Renal cortex interstitium (tissue), 11 donors: ENCODE data around the gene MAN2B2. TPM values are rescaled to one million over a fixed set of nuclear protein-coding genes. Genes with fewer than 3 reads are reported as not detected.
"Not testable (repeated sequence)": the region's sequence is repeated elsewhere in the genome, so short reads cannot be mapped to it uniquely, and the experiment has no call there.

ENCODE experiments used
- DNase-seq, 11 donors: peaks; one replicate each; pipeline ENCODE4 v3.0.0-alpha.2; 2013; ENCODE audit warnings: low read depth in 9 of 11, low spot score in 4 of 11; ENCODE audit errors: extremely low read depth in 1 of 11
- polyA plus RNA-seq, 3 donors: library from polyadenylated mRNA; unstranded; fragments of 120-200 nt; gene quantifications; one replicate each; pipeline ENCODE4 v1.2.1, GENCODE V29; 2013; ENCODE audit not compliant: insufficient read length in 3 of 3

Gene MAN2B2
- polyA plus RNA-seq, 3 donors: 14.1 to 18.5 (median 17.8) TPM

DNA sequence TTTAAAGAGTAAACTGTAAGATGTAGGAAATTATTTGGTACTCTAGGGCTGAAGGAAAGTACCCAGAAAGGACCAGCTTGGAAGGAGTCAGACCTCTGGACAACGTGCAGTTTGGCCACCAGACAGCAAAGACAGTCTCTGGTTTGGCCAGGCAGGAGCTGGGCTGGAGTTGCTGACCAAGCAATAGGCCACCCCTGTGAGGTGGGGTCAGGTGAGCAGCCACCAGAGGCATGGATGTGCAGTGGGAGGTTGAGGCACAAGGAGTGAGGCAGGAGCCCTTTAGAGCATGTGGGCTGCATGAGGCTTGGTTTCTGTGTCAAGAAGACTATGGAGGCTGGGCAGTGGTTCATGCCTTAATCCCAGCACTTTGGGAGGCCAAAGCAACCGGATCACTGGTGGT, 47.8 kb downstream of the MAN2B2 start:
- DNase-seq: no peak

DNA sequence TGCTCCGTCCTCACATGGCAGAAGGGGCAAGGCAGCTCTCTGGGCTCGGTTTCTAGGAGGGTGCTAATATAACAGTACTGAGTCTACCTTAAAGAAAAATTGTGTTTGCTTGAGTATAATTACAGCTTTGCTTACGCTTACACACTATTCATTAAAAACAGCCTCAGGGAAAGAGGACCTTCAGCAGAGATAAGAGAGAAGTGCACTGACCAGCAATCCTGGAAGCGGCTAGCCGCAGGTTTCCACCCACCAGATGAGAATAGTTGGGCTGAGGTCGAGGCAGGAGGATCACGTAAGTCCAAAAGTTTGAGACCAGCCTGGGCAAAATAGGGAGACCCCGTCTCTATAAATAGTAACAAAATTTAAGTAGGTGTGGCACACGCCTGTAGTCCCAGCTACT, 50.3 kb downstream of the MAN2B2 start:
- no peak for DNase-seq

DNA sequence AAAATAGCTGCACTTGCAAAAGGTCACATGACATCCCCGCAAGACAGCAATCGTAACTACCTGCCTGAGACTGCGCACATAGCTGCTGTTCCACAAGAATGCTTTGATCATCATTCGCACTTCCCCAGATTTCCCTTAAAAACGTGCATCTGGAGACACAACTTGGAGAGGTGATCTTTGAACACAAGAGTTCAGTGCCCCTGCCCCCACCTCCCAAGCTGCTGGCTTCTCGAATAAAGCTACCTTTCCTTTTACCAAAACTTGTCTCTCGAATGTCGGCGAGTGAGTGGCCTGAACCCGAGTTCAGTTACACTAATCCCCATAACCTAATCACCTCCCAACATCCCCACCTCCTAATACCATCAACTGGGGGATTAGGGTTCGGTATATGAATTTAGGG, 51.1 kb downstream of the MAN2B2 start:
- DNase-seq: no peak

DNA sequence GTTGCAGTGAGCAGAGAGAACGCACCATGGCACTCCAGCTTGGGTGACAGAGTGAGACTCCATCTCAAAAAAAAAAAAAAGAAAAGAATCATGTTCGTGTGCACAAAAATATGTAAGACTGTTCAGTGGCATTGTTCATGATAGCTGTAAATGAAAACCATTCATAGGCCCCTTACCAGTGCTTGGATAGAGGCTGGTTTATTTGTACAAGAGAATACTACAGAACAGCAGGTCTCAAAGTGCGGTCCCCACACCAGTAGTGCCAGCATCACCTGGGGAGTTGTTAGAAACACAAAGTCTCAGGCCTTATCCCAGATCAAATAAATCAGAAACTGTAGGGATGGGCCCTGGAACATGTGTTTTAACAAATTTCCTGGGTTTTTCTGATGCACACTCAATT, 52.8 kb downstream of the MAN2B2 start:
- DNase-seq: no peak

DNA sequence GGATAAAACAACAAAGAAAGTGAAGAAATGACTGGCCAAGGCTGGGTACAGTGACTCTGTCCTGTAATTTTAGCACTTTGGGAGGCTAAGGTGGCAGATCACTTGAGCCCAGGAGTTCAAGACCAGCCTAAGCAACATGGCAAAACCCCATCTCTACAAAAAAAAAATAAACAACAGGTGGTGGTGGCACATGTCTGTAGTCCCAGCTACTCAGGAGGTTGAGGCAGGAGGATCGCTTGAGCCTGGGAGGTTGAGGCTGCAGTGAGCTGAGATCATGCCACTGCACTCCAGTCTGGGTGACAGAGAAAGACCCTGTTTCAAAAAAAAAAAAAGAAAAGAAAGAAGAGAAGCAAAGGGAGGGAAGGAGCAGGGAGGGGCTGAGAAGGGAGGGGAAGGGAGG, 53.5 kb downstream of the MAN2B2 start:
- DNase-seq: not testable (repeated sequence)

DNA sequence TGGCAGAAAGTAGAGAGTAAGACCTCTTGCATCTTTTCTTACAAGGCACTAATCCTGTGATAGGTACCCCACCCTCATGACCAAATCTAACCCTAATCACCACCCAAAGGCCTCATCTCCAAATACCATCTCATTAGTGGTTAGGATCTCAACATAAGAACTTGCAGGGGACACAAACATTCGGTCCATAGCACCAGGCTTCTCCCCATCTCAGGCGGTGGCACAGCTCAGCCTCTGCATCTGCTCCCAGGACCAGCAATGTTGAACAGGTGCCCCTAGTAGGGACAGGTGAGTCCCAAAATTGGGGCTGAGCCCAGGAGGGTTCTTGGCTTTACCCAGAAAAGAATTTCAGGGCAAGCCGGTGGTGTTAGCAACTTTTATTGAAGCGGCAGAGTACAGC, 57.1 kb downstream of the MAN2B2 start:
- DNase-seq: no peak

DNA sequence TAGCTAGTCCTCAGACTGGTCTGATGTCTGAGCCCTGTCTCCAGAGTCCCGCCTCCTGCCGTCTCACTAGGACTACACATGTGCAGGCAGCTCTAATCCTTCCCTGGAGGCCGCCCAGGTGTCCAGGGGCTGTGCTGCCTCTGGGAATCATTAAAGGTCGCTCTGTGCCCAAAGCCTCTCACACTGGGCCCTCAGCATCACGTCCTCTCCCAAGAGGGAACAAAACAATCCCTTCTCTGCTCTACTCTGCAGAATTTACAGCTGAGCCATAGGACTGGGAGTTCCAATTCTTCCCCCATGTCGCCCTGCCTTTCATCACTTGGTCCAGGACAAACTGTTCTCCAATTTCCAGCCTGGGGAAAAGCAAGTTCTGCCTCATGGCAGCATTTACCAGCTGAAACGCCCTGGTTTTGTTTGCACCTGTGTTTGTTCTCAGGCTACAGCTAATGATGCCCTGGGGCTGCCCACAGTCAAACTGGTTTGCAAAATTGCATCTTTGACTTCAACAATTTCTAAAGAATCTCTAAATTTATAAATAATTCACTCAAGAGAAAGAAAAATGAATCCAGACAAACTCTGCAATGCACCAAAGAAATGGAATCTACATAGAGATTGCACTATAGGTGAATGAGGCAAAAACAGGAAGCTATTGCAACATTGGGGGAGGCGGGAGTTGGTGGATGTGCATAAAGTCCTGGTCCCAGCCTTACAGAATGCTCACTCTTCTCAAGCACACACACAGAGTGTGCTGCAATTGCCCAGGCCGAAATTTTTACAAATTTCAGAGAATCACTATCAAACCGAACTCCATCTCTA, 58.3 kb downstream of the MAN2B2 start:
- DNase-seq: no peak

DNA sequence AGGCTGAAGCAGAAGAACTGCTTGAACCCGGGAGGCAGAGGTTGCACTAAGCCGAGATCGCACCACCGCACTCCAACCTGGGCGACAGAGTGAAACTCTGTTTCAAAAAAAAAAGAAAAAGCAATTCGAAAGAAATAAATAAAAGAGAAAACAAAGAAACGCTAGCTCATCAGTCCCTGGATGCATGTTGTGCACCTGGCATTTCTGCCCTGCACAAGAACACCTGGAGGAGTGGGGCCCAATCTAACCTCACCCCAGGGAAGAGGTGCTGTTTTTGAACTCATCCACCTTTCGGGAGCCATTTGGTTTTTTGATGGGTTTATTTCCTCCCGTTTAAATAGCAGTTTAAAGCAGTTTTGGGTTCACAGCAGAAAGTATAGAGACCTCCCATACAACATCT, 59.8 kb downstream of the MAN2B2 start:
- no peak for DNase-seq

DNA sequence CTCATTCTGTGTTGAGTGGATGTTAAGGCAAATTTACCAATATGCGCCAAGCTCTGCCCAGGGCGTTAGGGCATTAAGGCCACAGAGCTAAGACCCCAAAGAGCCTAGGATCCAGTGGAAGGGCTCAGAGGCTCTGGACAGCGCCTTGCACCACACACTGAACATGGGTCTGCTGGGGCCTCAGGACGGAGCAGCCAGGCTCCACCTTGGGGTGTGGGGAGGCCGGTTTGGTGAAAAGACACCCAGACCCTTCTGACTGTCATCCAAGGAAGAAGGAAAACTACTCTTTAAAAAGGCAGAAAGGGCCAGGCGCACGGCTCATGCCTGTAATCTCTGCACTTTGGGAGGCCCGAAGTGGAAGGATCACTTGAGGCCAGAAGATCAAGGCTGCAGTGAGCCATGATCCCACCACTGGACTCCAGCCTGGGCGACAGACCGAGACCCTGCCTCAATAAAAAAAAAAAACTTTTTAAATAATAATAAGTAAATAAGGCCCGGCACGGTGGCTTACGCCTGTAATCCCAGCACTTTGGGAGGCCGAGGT, 64.2 kb downstream of the MAN2B2 start:
- no peak for DNase-seq

DNA sequence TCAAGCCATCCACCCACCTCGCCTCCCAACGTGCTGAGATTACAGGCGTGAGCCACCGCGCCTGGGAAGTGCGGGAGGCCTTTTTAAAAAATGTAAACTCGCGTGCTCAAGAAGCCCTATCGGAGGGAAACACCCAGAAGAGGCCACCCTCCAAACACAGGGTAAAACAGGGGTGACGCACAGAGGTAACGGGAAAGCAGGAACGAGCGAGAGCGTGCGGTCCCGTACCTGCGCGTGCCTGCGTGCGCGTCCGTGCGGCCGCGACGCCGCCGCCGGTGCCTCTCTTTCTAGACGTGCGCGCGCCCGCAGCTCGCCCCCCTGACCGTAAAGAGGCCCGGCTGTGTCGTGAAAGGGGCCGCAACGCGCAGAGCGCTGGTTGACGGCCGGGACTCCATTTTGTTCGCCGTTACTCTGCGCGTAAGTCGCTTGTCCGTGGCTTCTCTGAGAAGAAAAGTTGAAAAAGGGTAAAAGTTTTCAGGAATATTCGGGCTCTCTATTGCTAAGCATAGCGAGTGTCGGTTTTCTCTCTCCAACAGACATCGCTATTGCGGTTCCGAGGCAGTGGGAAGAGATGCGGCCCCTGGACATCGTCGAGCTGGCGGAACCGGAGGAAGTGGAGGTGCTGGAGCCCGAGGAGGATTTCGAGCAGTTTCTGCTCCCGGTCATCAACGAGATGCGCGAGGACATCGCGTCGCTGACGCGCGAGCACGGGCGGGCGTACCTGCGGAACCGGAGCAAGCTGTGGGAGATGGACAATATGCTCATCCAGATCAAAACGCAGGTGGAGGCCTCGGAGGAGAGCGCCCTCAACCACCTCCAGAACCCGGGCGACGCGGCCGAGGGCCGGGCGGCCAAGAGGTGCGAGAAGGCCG, 65.5 kb downstream of the MAN2B2 start, which contains the start of gene MRFAP1:
Gene MRFAP1, plus strand, starts transcription at position 394 of the 872 bp plus-strand sequence. Its CDS starts 178 bp downstream, at position 572.
- DNase-seq: peak; percentile 85 to 95 (median 91)

DNA sequence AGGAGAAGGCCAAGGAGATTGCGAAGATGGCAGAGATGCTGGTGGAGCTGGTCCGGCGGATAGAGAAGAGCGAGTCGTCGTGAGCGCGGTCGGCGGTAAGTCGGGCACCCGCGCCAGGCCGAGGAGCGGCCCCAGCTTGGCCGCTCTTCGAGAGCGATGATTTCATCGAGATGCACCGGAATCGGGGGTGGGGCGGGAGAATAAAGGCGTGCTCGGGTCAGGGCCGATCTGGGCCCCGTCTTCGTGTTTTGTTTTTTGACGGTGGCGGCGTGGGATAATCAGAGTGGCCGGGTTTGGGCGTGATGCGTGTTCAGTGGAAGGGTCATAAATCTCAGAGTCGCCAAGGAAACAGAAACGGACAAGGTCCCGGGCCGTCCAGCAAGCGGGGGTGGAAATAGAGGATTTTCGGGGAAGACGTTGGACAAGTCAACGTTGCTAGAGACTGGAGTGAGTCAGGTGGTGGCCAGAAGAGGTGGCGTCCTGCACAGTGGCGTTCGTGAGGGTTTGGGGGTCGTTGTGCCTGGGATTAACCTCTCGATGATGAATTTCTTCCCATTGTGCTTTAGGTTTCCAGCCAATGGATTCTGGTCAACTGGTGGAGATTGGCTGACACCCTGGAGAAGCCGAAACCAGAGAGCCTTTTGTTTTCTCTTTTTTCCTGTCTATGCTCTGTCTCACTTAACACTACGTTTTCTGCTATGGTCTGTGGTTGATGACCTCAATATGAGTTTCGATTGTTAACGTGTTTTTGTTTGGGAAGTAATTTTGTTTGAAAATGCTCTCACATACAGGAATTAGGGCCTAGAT, 66.4 kb downstream of the MAN2B2 start:
- peak in 6 of 11 donors; percentile 15 to 51 (median 37) for DNase-seq

DNA sequence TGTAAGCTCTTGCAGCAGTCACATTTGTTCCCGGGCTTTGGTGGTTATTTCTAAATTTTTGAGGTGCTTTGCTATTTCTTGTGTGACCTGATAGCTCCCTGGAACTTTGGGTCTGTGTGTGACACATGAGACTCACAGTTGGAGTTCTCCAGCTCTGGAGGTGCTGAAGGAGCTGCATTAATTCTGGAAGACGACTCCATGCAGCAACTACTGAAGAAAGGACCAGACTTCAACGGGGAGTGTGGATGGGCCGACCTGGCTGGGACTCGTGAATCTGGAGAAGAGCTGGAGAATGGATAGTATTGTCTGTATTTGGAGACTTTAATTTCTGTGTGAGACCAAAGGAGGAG, 67.0 kb downstream of the MAN2B2 start:
- DNase-seq: no peak

DNA sequence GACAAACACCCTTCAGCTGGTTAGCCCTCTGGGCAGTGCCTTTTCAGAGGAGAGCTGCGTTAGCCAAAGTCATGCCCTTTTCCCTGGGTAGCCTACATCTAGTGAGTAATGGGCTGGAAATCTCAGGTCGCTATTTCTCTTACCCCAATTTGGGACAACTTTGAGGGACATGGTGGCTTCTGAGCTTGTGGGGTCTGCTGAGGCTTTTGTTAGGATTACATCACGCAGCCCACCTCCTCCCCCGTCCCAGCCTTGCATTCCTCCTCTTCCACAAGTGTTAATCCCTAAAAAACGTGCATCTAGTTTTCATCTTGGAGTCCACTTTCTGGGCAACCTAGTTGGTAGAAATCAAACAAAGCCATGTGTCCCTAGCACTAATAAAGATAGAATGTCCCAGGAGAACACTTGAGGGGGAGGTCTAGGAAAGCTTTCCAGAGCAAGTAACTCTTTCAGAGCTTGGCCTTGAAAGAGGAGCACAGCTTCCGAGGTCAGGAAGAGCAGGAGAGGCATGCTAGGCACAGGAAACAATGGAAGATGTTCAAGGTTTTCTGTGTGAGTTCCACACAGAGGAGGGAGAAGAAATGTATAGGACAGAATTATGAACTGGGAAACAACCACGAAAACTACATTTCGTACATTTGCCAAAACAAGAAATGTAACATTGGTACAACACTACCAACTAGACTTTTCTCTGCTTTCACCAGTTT, 68.3 kb downstream of the MAN2B2 start:
- DNase-seq: no peak

DNA sequence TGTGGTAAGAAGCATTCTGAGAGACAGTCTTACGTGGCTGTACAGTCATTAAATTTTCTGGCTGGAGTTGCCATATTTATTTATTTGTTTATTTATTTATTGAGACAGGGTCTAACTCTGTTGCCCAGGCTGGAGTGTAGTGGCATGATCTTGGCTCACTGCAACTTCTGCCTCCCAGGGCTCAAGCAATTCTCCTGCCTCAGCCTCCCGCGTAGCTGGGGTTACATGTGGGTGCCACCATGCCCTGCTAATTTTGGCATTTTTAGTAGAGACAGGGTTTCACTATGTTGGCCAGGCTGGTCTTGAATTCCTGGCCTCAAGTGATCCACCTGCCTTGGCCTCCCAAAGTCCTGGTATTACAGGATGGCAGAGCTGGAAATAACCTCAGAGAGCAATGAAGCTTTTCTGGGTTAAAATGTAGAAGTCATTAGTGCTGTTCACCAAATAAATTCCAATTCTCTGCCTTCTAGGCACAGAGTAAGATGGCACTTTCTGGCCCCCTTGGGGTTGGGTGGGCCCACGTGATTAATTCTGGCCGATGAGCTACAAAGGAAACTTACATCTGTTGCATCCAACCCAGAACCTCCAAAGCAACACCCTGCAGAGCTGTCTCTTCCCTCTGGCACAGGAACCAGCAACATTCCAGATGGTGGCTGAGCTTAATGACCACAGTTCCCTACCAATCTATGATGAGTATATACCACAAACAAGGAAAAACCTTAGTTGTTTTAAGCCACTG, 70.0 kb downstream of the MAN2B2 start:
- DNase-seq: no peak

DNA sequence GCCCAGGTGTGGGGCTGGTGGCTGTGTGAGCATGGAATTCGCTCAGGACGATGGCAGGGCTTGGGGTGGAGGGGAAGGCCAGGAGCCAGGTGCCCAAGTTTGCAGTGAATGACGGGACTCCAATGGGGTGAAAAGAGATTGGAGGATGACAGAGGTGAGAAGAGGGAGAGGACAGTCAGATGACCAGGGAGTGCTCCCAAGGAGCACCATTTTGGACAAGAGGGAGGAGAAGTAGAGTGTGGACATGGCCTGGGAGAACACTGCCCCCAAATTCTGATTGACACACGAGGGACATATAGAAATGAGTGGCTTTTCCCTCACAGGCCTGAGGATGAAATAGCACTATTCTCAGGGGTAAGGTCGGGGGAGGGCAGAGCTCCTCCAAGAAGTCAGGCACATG, 72.2 kb downstream of the MAN2B2 start:
- no peak for DNase-seq

DNA sequence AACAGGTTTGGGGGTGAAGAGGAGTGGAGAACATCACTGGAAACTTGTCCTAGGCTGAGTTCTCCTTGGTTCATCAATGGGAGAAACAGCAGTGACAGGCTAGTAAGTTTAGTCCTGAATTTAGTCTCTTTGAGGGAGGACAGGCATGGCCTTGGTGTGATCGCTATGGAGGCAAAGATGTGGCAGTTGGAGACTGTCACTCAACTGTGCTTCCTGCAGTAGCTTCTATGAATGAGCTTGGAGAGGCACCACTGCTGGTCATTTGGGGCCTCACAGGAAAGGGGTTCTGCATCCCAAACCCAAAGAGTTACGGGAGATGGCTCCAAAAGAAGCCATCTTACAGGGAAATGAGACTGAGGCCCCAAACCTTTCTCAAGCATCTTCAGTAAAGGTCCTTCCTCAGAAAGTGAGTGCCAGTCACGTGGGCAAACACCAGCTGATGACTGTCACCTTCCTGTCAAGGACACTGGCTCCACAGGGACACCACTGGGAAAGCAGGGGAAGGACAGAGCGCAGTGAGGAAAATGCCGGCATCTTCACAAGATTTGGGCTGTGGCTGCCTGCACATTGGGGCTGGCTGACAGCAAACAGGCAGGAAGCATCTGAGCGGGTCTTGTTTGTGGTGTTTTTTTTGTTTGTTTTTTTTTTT, 72.7 kb downstream of the MAN2B2 start:
- no peak for DNase-seq

DNA sequence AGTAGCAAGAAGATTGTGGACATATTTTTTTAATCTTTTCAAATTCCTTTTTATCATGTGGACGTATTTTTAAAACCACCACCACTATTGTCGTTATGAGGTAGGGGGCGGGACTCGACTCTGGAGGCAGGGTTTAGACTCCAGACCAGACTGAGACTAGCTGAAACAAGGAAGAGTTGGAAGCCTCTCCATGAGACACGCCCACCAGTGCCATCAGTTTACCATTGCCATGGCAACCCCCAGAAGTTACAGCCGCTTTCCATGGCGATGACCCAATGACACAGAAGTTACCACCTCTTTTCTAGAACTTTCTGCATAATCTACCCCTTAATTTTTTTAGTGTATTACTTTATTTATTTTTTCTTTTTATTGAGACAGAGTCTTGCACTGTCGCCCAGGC, 74.2 kb downstream of the MAN2B2 start:
- DNase-seq: no peak
